LoVo (cell line): ENCODE data around the gene EHMT1.
"Not testable (repeated sequence)": the region's sequence is repeated elsewhere in the genome, so short reads cannot be mapped to it uniquely, and the experiment has no call there.

Experiments
- DNase-seq: peaks from one replicate; pipeline ENCODE4 v3.0.0-alpha.2; 2016; ENCODE audit warnings: low spot score

EHMT1 gene

GRCh38 chr9:137694962-137695875 lies 76.4 kb downstream of the EHMT1 start:
- no peak for DNase-seq

GRCh38 chr9:137696136-137696925 lies 77.5 kb downstream of the EHMT1 start:
- no peak for DNase-seq

- DNase-seq, result no peak
Observed at GRCh38 chr9:137697193-137697592, 78.4 kb downstream of the EHMT1 start.

- no peak for DNase-seq
Observed at GRCh38 chr9:137697832-137698231, 79.0 kb downstream of the EHMT1 start.

- no peak for DNase-seq
Observed at GRCh38 chr9:137700911-137701310, 82.1 kb downstream of the EHMT1 start.

- no peak for DNase-seq
Observed at GRCh38 chr9:137702615-137703379, 84.0 kb downstream of the EHMT1 start.

- DNase-seq, result no peak
Observed at GRCh38 chr9:137703842-137704508, 85.2 kb downstream of the EHMT1 start.

GRCh38 chr9:137705443-137705863 lies 86.6 kb downstream of the EHMT1 start:
- no peak for DNase-seq

GRCh38 chr9:137705906-137706305 lies 87.1 kb downstream of the EHMT1 start:
- DNase-seq, result no peak

- DNase-seq, result no peak
Observed at GRCh38 chr9:137707361-137707760, 88.6 kb downstream of the EHMT1 start.

- DNase-seq, result no peak
Observed at GRCh38 chr9:137708590-137709284, 89.9 kb downstream of the EHMT1 start.

GRCh38 chr9:137709411-137710101 lies 90.8 kb downstream of the EHMT1 start:
- no peak for DNase-seq

GRCh38 chr9:137710704-137711103 lies 91.9 kb downstream of the EHMT1 start:
- DNase-seq, result no peak

GRCh38 chr9:137711678-137712105 lies 92.9 kb downstream of the EHMT1 start:
- DNase-seq, result no peak

GRCh38 chr9:137715321-137715720 lies 96.5 kb downstream of the EHMT1 start:
- DNase-seq, result no peak

- DNase-seq, result not testable (repeated sequence)
Observed at GRCh38 chr9:137715866-137716693, 97.3 kb downstream of the EHMT1 start.

- no peak for DNase-seq
Observed at GRCh38 chr9:137716694-137717287, 98.0 kb downstream of the EHMT1 start.

GRCh38 chr9:137717776-137718327 lies 99.0 kb downstream of the EHMT1 start:
- DNase-seq, result no peak

GRCh38 chr9:137719194-137719593 lies 100.4 kb downstream of the EHMT1 start:
- no peak for DNase-seq
